GM10266 (cell line): Measurements from ENCODE around the gene KRT81.

Experiments used
- DNase-seq: peaks from one replicate; pipeline ENCODE4 v3.0.0; 2012; ENCODE audit errors: extremely low spot score
- CTCF ChIP-seq: IDR thresholded peaks from 2 replicates; pipeline ENCODE4 v1.5.1; 2012; ENCODE audit warnings: mild to moderate bottlenecking, low read depth; ENCODE audit not compliant: control insufficient read depth, insufficient read depth; ENCODE audit errors: missing control alignments

The KRT81 gene

GRCh38 chr12:52332381-52332780 is 41.0 kb upstream of the KRT81 start:
- no peak for DNase-seq
- TF ChIP-seq CTCF = no peak

GRCh38 chr12:52331833-52332232 is 40.5 kb upstream of the KRT81 start:
- no peak for DNase-seq
- TF ChIP-seq CTCF = no peak

GRCh38 chr12:52331039-52331438 is 39.7 kb upstream of the KRT81 start:
- TF ChIP-seq CTCF = no peak
- DNase-seq = no peak

GRCh38 chr12:52327830-52328500 is 36.6 kb upstream of the KRT81 start:
- DNase-seq = no peak

GRCh38 chr12:52327052-52327829 is 35.9 kb upstream of the KRT81 start:
- DNase-seq = peak; percentile 80
- TF ChIP-seq CTCF = peak; percentile 84

More at GRCh38 chr12:52327830-52328500, 36.6 kb upstream of the KRT81 start:
- TF ChIP-seq CTCF = no peak

- no peak for DNase-seq
- TF ChIP-seq CTCF = no peak
These were observed 32.8 kb upstream of the KRT81 start for GRCh38 chr12:52324153-52324444.
